Tongue (tissue), 2 donors: ENCODE results near the gene LPXN. TPM values are rescaled to one million over a fixed set of nuclear protein-coding genes. Genes with fewer than 3 reads are reported as not detected.
A peak's percentile ranks its signal among the peaks of the same experiment; 100 is the strongest.

ENCODE experiments used
- DNase-seq: peaks from one replicate; pipeline ENCODE4 v3.0.0-alpha.2; 2015
- total RNA-seq: library from RNA; depleted of rRNA; stranded (reverse); fragments of >200 nt; gene quantifications from one replicate; pipeline ENCODE4 v1.2.3, GENCODE V29; 2014

Gene LPXN
- total RNA-seq, 1 donor from 2014 or later, result 3.9 TPM

DNA sequence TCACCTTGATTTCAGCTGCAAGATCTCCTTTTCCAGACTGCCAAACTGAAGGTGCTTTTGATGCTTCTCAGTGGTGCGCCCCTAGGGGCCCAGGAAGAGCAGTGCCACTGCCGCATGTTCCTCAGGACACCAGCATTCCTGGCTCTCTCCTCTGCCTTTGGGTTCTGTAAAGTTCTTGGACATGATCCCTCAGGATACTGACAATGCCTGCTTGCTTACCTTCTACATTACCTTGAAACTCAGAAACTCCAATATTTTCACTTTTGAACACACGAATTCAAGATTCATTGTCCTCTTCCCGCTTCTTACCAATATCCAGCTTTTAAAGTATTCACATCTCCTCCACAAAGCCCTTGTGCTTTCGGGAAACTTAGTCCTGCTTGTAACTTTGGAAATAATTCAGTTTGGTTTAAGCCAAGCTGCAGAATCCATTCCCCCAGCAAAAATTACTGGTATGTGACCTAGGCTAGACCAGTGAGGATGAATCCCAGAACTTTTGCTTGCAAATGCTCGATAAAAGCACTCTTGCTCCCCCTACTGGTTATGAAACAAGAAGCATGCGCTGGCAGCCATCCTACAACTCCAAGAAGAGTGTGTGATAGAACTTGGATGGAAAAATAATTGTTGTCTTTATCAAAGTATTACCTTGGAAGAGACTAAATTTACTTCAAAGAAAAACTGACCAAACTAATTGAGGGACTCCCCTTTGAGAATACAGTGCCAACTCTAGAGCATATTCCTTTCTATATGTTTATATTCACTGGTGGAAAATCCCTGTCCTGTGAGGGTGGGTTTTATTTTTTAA lies 51.2 kb downstream of the LPXN start:
- peak; percentile 89 for DNase-seq

- peak; percentile 53 for DNase-seq
Measured at GRCh38 chr11:58513747-58514367, 61.8 kb downstream of the LPXN start.

DNA sequence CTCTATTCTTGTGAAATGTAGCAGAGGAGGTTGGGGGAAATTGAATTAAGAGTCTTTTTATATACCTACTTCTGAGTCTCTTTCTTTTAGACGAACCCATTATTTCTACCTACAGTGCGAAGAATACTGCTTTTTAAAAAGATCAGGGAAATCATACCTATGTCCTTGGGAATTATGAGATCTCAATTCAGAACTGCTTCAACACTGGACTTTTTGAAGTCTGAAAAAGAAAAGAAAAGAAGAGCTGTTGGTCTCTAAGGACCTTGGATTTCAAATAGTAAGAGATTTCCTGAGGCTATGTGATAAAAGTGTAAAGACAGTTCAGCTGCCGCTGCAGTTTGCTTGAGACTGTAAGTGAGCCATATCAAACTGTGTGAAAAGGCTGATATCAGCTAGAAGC lies 64.0 kb downstream of the LPXN start:
- DNase-seq, result no peak

DNA sequence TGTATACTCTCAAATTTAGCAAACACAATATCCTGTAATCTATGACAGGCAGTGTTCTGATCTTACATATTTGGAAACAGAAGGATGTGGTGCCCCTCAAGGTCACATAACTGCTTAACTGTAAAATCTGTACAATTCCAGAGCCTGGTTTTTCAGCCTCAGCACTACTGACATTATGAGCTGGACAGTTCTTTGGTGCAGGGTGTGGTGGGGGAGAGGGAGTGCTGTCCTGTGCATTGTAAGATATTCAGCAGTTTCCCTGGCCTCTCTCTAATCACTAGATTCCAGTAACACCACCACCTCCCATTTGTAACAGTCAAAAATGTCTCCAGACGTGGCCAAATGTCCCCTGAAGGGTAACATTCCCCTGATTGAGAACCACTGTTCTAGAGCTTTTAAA lies 65.9 kb downstream of the LPXN start:
- DNase-seq, result no peak

DNA sequence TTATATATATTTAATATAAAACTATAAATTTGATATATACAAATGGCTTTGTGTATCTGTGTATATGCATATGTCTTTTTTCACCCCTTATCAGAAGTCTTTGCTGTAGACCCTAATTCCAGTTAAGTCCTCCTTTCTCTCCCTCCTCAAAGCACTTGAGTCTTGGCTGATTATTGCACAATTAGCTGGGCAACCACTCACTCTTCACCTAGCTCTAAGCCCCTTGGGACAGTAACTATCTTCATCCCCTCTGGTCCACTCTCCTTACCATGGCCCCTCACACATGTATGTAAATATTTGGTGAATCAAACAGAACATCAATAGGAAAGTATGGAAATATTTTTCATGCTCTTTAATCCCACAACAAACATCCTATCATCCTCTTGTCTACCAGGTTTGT lies 66.8 kb downstream of the LPXN start:
- no peak for DNase-seq

- DNase-seq, result no peak
Measured at GRCh38 chr11:58508005-58508404, 67.7 kb downstream of the LPXN start, which contains the start of gene OR5B21. Gene OR5B21, minus strand, starts transcription at chr11:58508105. Its CDS starts 0 bp downstream, at chr11:58508105.

DNA sequence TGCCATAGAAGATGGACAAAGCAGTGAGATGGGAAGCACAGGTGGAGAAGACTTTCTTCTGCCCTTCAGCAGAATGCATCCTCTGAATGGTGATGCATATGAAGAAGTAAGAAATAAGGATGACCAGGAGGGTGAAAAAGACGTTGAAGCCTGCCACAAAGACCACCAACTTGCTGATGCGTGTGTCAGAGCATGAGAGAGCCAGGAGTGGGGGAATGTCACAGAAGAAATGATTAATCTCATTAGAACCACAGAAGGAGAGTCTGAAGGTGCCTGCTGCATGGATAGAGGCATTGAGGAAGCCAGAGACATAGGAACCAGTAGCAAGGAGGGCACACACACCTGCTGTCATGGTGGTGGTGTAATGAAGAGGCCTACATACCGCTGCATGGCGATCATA lies 68.3 kb downstream of the LPXN start:
- no peak for DNase-seq

GRCh38 chr11:58506935-58507334 lies 68.7 kb downstream of the LPXN start:
- no peak for DNase-seq

GRCh38 chr11:58505849-58506248 lies 69.8 kb downstream of the LPXN start:
- DNase-seq, result no peak

DNA sequence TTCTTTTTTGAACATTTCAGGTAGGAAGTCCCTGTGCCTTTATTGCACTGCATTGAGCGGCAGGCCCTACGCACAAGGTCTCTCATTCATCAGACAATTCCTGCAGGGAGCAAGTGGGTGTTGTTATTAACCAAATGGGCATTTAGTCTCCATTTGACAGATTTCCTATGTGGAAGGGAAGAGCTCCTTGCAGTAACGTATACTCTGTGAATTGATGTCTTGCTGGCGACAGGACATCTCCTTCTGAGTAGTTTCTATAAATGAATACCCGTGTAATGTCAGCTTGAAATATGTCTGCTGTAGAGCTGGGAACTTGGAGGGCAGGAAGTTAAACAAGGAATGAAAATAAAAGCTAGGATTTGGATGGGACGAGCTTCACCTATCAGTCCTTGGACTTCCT lies 71.4 kb downstream of the LPXN start:
- no peak for DNase-seq

DNA sequence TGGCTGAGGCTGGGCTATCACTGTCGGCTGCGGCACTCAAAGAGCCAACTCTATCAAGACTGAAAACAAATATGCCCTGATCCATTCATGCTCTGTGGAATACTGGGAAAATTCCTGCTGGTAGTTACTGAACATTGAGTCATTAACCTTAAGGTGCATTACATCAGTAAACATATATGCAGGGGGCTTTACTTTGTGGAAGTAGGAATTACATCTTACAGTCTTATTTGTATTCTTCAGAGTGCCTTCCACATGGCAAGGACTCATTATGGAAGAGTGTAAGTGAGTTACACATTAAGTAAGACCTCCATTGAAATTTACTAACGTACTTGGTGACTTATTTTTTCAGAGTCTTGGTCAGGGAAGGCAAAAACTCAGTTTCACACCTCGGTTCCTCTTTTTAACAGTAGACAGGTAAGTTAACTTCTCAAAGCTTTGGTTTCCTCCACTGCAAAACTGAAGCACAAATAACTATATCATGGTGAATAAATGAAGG lies 72.2 kb downstream of the LPXN start:
- DNase-seq, result no peak

GRCh38 chr11:58502004-58502403 lies 73.7 kb downstream of the LPXN start:
- DNase-seq, result no peak

- DNase-seq, result no peak
Measured at GRCh38 chr11:58498464-58498863, 77.2 kb downstream of the LPXN start.

- no peak for DNase-seq
Measured at GRCh38 chr11:58497951-58498350, 77.7 kb downstream of the LPXN start.

DNA sequence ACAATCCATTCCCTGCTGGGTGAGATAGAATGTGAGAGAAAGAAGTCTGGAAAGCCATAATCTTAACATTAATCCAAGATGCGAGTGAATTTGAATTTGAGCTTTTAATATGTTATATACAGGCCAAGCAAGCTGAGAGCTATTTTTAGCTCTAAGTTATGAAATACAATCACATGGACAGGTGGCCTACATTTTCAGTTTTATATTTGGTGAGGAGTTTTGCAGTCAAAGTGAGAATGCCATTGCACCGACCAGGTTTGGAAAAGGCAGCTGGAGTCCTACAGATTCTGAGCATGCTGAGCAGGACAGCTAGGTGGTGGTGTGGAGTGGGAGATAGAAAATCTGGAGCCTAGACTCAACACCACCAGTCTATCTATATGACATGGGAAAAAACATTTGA lies 79.8 kb downstream of the LPXN start:
- DNase-seq, result no peak

GRCh38 chr11:58494101-58494500 lies 81.6 kb downstream of the LPXN start:
- DNase-seq, result no peak

- no peak for DNase-seq
Measured at GRCh38 chr11:58493676-58494075, 82.0 kb downstream of the LPXN start.

- no peak for DNase-seq
Measured at GRCh38 chr11:58490827-58491226, 84.8 kb downstream of the LPXN start.

DNA sequence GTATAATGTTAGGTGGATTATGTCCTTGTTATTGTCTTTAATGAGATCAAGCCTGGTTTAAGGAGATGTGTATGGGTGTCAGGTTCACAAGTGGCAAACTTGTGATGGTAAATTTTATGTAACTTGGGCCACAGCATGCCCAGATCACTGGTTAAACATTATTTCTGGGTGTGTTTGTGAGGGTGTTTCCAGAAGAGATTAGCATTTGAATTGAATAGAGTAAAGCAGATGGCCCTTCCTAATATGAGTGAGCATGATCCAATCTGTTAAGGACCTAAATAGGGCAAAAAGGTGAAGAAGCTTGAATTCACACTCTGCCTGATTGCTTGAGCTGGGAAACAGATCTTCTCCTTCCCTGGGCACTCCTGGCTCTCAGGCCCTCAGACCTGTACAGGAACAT lies 88.5 kb downstream of the LPXN start:
- no peak for DNase-seq

DNA sequence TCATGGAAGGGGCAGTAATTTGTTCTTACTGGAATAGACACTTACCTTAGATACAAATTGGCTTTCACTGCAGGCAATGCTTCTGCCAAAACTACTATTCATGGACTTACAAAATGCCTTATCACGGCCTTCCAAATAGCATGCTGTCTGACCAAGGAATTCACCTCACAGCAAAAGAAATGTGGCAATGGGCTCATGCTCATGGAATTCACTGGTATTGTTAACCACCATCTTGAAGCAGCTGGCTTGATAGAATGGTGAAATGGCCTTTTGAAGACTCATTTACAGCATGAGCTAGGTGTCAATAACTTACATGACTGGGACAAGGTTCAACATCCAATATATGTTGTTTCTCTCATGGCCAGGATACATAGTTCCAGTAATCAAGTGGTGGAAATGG lies 89.7 kb downstream of the LPXN start:
- no peak for DNase-seq
